ENCODE data around the gene TCAF1.

DNA sequence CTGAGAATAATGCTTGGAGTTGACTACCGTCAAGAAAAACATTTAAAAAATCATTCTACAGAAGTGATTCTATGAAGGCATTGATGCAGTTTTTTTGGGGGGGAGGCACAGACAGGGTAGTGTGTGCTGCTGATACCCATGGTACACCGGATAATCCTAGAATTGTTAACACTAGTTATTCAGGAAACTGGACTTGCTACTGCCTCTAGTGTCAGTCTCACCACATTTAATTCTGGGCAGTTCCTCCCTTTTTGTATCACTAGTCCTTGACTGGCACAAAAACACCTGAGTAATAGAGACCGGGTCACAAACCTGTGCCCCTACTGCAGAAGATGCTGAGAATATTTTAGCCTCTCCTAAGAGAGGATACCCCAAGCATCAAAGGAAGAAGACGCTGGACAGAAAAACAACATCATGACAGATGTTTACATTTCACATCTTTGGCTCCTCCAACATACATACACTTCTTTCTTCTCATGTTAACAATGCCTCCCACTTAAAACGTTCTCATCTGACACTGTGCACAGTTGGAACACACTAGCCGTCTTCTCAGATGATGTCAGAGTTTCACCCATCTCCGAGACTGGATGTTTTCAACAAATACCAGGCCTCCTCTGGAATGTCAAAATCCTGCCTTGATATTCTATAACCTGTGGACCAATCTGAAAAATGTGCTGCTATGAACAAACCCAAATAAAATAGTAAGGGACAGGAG, 13.1 kb upstream of the TCAF1 start:
- no peak for TF ChIP-seq CTCF (optimal IDR thresholded peaks at IDR 0.05 in 1 of 3, IDR thresholded peaks at IDR 0.05 in 1 of 3, conservative IDR thresholded peaks at IDR 0.05 in 1 of 3; ENCODE audit: extremely low read depth in 1 of 3, insufficient read depth in 2 of 3, low read length in 3 of 3)
- TF ChIP-seq EZH2 (IDR thresholded peaks at IDR 0.05; ENCODE audit: low read length) = no peak

All from keratinocyte (primary cell).